ENCODE results near the gene LBP. TPM values are rescaled to one million over a fixed set of nuclear protein-coding genes. Genes with fewer than 3 reads are reported as not detected.

Gene LBP
- total RNA-seq, 1 donor from 2014 or later: not detected

GRCh38 chr20:38346741-38347140 is 459 bp downstream of the LBP start:
- intact Hi-C loops (cut with micrococcal nuclease): no loop called here
- Mint-ChIP-seq H3K27me3 (peaks cover 7% of the 10 kb centered on the region), H3K27ac (no peak overlapping the region), H3K36me3 (ENCODE audit: low read depth) (no peaks in the 10 kb centered on the region), H3K4me1 (no peaks in the 10 kb centered on the region), H3K4me3 (no peak overlapping the region), H3K9me3 (no peaks in the 10 kb centered on the region)
- TF ChIP-seq, protein P1, sequence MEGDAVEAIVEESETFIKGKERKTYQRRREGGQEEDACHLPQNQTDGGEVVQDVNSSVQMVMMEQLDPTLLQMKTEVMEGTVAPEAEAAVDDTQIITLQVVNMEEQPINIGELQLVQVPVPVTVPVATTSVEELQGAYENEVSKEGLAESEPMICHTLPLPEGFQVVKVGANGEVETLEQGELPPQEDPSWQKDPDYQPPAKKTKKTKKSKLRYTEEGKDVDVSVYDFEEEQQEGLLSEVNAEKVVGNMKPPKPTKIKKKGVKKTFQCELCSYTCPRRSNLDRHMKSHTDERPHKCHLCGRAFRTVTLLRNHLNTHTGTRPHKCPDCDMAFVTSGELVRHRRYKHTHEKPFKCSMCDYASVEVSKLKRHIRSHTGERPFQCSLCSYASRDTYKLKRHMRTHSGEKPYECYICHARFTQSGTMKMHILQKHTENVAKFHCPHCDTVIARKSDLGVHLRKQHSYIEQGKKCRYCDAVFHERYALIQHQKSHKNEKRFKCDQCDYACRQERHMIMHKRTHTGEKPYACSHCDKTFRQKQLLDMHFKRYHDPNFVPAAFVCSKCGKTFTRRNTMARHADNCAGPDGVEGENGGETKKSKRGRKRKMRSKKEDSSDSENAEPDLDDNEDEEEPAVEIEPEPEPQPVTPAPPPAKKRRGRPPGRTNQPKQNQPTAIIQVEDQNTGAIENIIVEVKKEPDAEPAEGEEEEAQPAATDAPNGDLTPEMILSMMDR (IDR thresholded peaks at IDR 0.05): no peak
- ATAC-seq (ENCODE audit: low read depth): no peak
- CTCF ChIA-PET: no interaction called here
- no peak for DNase-seq
- POLR2A ChIA-PET: no interaction called here

GRCh38 chr20:38349856-38350255 is 3.6 kb downstream of the LBP start:
- Mint-ChIP-seq H3K4me1 (no peaks in the 10 kb centered on the region), H3K4me3 (no peak overlapping the region), H3K27me3 (peaks cover 4% of the 10 kb centered on the region), H3K9me3 (no peaks in the 10 kb centered on the region), H3K27ac (no peak overlapping the region), H3K36me3 (ENCODE audit: low read depth) (no peaks in the 10 kb centered on the region)
- ChIA-PET POLR2A (no interaction called here), CTCF (no interaction called here)
- intact Hi-C loops (cut with micrococcal nuclease): no loop called here
- no peak for DNase-seq
- TF ChIP-seq, protein P1 (IDR thresholded peaks at IDR 0.05): no peak
- no peak for ATAC-seq (ENCODE audit: low read depth)

- no peaks in the 10 kb centered on the region for H3K9me3 Mint-ChIP-seq
- H3K36me3 Mint-ChIP-seq (ENCODE audit: low read depth): no peaks in the 10 kb centered on the region
- DNase-seq: no peak
- ChIA-PET POLR2A (no interaction called here), CTCF (no interaction called here)
- H3K4me1 Mint-ChIP-seq: no peaks in the 10 kb centered on the region
- H3K4me3 Mint-ChIP-seq: no peak overlapping the region
- no peak for ATAC-seq (ENCODE audit: low read depth)
- H3K27ac Mint-ChIP-seq: no peak overlapping the region
- TF ChIP-seq, protein P1 (IDR thresholded peaks at IDR 0.05): no peak
- H3K27me3 Mint-ChIP-seq: peaks cover 4% of the 10 kb centered on the region
- intact Hi-C loops (cut with micrococcal nuclease): no loop called here
These were observed 4.8 kb downstream of the LBP start for GRCh38 chr20:38350879-38351775.

DNA sequence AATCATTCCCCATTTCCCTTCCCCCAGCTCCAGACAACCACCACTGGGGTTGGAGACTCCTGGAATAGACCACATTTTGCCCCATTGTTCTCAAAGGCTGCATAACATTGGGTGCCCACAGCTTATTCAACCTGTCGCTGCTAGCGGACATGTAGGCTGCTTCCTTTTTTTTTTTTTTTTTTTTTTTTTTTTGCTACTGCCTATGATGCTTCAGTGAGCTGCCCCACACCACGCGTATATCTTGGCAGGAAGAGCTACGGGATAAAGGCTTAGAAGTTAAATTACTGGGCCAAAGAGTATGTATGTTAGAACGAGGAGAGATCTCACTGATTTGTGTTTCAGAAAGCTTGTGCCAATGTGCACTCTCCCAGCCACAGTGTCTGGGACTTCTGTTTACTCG is 7.0 kb downstream of the LBP start:
- CTCF ChIA-PET: no interaction called here
- no peaks in the 10 kb centered on the region for H3K36me3 Mint-ChIP-seq (ENCODE audit: low read depth)
- H3K9me3 Mint-ChIP-seq: no peaks in the 10 kb centered on the region

GRCh38 chr20:38354227-38354626 is 7.9 kb downstream of the LBP start:
- no peak for ATAC-seq (ENCODE audit: low read depth)
- Mint-ChIP-seq H3K36me3 (ENCODE audit: low read depth) (no peaks in the 10 kb centered on the region), H3K4me3 (no peak overlapping the region), H3K27me3 (no peaks in the 10 kb centered on the region), H3K9me3 (no peaks in the 10 kb centered on the region), H3K4me1 (no peaks in the 10 kb centered on the region), H3K27ac (no peak overlapping the region)
- DNase-seq: no peak
- ChIA-PET CTCF (no interaction called here), POLR2A (no interaction called here)
- TF ChIP-seq, protein P1 (IDR thresholded peaks at IDR 0.05): no peak
- intact Hi-C loops (cut with micrococcal nuclease): no loop called here

More for the DNA sequence above, 7.0 kb downstream of the LBP start:
- no peak overlapping the region for H3K4me3 Mint-ChIP-seq
- no peaks in the 10 kb centered on the region for H3K27me3 Mint-ChIP-seq
- TF ChIP-seq, protein P1 (IDR thresholded peaks at IDR 0.05): no peak
- H3K4me1 Mint-ChIP-seq: no peaks in the 10 kb centered on the region
- ATAC-seq (ENCODE audit: low read depth) (no peak), DNase-seq (no peak)
- POLR2A ChIA-PET: interaction anchor here (0.6 to 0.7 kb wide), 3 partner anchors 80 to 1174 kb away, joined by 3 to 5 read pairs (median 4); partner anchors contain the start of genes MROH8, RALGAPB and RPN2
- intact Hi-C loops (cut with micrococcal nuclease): no loop called here
- H3K27ac Mint-ChIP-seq: no peak overlapping the region

Data from activated B cell treated with CpG ODN at 0.5 μM for 24 hours (primary cell).